Mucosa of descending colon (tissue), 3 donors: ENCODE data around the gene LRTM1. TPM values are rescaled to one million over a fixed set of nuclear protein-coding genes. Genes with fewer than 3 reads are reported as not detected.

Experiments used
- ATAC-seq: fragments of 200-7000 bp; cut with Tn5 transposase; one replicate; pipeline ENCODE4 v1.9.1; 2020; ENCODE audit warnings: mild to moderate bottlenecking, moderate library complexity
- DNase-seq, 3 donors: peaks; one replicate each; pipeline ENCODE4 v3.0.0-alpha.2; 2020
- H3K36me3 ChIP-seq: fragments of 200-600 bp; one replicate; pipeline ENCODE4 v1.8.0; 2021; ENCODE audit warnings: low read depth, mild to moderate bottlenecking
- H3K4me1 ChIP-seq: fragments of 200-600 bp; one replicate; pipeline ENCODE4 v1.8.0; 2021; ENCODE audit warnings: low read depth, mild to moderate bottlenecking
- H3K4me3 ChIP-seq: fragments of 200-600 bp; one replicate; pipeline ENCODE4 v1.8.0; 2021; ENCODE audit warnings: mild to moderate bottlenecking
- H3K9me3 ChIP-seq: fragments of 200-600 bp; one replicate; pipeline ENCODE4 v1.8.0; 2021; ENCODE audit warnings: mild to moderate bottlenecking
- CTCF ChIP-seq: fragments of 200-600 bp; IDR thresholded peaks from one replicate; pipeline ENCODE4 v1.8.0; 2022; ENCODE audit warnings: antibody characterized with exemption, mild to moderate bottlenecking
- intact Hi-C, 2 donors: fragments of 100-400 bp; cut with DNase I in 1 of 2; cut with micrococcal nuclease in 1 of 2; formaldehyde crosslinking; loops; one replicate each; pipeline versions ENCODE4 v1.11.0 to v1.11.1; 2022; cut with DNase I, micrococcal nuclease
- total RNA-seq, 3 donors: library from RNA; stranded (reverse); fragmentation: NEBNext Ultra II Directional in 2 of 3; extraction: Animal tissue kit (Norgen Biotek cat#: 25700) in 2 of 3; gene quantifications; one replicate each; pipeline versions ENCODE4 v1.2.1 to v1.2.4, GENCODE V29; 2021 to 2023
- donor health status: DM: no; HTN: no; CAD: no; lungs with moderate emphysema.
- donor health status: DM: no; HTN: no; CAD: no.
- donor health status: DM: no; HTN: yes; CAD: no.

LRTM1 gene
- total RNA-seq, 3 donors from 2014 or later, result not detected

GRCh38 chr3:54873059-54874010, 54.5 kb downstream of the LRTM1 start:
- DNase-seq, result no peak
- no peak for ATAC-seq
- no peak for TF ChIP-seq CTCF
- Histone ChIP-seq H3K36me3 (no peaks in the 10 kb centered on the region), H3K4me1 (no peaks in the 10 kb centered on the region), H3K9me3 (no peaks in the 10 kb centered on the region), H3K4me3 (no peak overlapping the region)
- intact Hi-C loops, result no loop called here

GRCh38 chr3:54871867-54872266, 56.0 kb downstream of the LRTM1 start:
- H3K4me1 ChIP-seq, result no peaks in the 10 kb centered on the region
- DNase-seq (peak in 1 of 3 donors; percentile 5), ATAC-seq (peak; percentile 44)
- no peak overlapping the region for H3K4me3 ChIP-seq
- no peaks in the 10 kb centered on the region for H3K9me3 ChIP-seq
- no peaks in the 10 kb centered on the region for H3K36me3 ChIP-seq
- no peak for TF ChIP-seq CTCF
- intact Hi-C loops, result no loop called here

GRCh38 chr3:54870423-54870822, 57.4 kb downstream of the LRTM1 start:
- no peaks in the 10 kb centered on the region for H3K36me3 ChIP-seq
- H3K9me3 ChIP-seq, result no peaks in the 10 kb centered on the region
- peak; percentile 42 for ATAC-seq
- intact Hi-C loops, result no loop called here
- H3K4me3 ChIP-seq, result no peak overlapping the region
- no peak for TF ChIP-seq CTCF
- peak in 1 of 3 donors; percentile 16 for DNase-seq
- no peaks in the 10 kb centered on the region for H3K4me1 ChIP-seq
